GM19328 (cell line): ENCODE measurements around the gene FOXQ1.
"Not testable (repeated sequence)": the region's sequence is repeated elsewhere in the genome, so short reads cannot be mapped to it uniquely, and the experiment has no call there.

Experiments
- ATAC-seq: cut with Tn5 transposase; IDR thresholded peaks from one replicate; pipeline ENCODE4 v1.9.1; 2021; ENCODE audit warnings: mild to moderate bottlenecking, moderate library complexity; ENCODE audit not compliant: unreplicated experiment

FOXQ1 gene

DNA sequence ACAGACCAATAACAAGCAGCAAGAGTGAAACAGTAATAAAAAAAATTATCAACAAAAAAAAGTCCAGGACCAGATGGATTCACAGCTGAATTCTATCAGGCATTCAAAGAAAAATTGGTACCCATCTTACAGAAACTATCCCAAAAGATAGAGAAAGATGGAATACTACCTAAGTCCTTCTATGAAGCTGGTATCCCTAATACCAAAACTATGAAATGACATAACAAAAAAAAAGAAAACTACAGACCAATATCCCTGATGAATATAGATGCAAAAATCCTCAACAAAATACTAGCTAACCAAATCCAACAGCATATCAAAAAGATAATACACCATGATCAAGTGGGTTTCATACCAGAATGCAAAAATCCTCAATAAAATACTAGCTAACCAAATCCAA is 43.2 kb downstream of the FOXQ1 start:
- ATAC-seq = not testable (repeated sequence)

DNA sequence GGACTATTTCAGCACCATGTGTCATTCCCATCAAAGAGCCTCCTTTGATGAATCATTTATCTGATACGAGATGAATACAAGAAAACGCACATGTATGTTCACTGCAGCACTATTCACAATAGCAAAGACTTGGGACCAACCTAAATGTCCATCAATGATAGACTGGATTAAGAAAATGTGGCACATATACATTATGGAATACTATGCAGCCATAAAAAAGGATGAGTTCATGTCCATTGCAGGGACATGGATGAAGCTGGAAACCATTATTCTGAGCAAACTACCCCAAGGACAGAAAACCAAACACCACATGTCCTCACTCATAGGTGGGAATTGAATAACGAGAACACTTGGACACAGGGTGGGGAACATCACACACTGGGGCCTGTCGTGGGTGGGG is 49.8 kb downstream of the FOXQ1 start:
- not testable (repeated sequence) for ATAC-seq

DNA sequence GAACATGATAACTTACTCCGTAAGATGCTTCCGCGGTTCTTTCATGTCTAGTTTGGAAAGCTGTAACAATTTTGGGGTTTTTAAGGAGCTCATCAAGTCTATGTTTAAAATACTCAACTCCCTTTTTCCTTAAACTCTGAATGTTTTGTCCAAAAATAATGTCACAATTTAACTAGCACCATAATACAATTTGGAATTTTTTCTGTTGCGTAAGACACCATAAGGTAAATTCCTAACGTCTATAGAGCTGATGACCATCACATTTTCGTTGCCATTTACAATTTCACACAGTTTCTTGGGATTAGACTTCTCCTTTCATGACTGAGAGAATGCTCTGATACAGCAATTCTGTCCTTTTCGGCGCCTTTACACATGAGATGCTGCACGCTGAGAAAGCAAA is 50.7 kb downstream of the FOXQ1 start:
- no peak for ATAC-seq

DNA sequence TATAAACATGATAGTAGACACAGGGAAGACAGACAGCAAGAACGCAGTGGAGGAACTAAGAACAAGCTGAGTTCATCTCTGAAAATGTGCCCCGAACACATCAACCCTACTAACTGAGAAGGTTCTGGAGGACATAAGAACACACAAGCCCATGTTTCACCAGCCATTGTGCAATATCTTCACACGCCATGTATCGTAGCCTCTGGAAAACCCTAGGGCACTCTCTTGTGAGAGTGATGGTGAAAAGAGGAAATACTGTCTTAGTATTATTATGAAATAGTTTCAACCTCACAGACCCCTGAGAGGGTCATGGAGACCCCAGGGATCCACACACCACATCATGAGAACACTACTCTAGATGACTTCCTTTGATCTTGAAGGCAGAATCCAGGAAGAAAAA is 51.4 kb downstream of the FOXQ1 start:
- ATAC-seq = no peak

DNA sequence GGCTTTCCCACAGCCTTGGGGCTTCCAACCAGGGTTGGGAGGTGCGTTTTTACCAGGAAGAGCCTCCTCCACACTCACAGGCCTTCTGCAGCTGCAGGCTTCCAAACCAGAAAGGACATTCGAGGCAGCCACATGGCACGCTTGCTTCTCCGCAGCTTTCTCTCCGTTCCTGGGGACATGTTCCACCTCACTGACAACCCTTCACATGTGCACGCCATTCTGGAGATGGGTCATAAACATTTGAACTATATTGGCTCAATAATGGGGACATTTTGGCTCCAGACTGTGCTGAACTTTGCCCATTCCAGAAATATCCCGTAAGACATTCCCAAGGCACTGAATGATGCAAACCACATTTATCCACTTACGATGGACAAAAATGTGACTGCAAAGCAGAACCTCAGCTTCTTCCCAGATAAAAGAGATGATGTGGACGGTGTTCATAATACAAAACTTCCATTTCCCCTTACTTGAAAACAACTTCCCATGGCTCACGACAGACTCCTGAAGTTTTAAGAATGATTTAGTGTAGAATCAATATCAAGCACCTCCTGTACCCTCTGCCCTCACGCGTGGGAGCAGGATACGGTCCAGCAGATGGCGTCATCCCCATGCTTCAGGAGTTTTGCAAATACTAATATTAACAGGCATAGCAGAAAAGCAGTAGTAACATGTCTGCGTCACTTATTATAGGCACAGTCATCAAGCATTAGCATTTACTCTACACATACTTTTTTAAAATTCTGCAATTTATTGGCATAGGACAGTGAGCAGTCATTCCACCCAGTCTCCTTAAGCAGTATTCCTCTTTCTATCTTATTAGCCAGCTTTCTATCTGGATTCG is 52.1 kb downstream of the FOXQ1 start:
- ATAC-seq = no peak
